Hindlimb muscle (tissue), 1 donor: ENCODE results near the gene CRAMP1. TPM values are rescaled to one million over a fixed set of nuclear protein-coding genes. Genes with fewer than 3 reads are reported as not detected.

ENCODE experiments used
- DNase-seq: peaks from one replicate; pipeline ENCODE4 v3.0.0-alpha.2; 2013
- polyA plus RNA-seq: library from polyadenylated mRNA; unstranded; fragments of 120-200 nt; gene quantifications from one replicate; pipeline ENCODE4 v1.2.1, GENCODE V29; 2013; ENCODE audit not compliant: insufficient read length

CRAMP1 gene
- polyA plus RNA-seq, 1 donor, result 18.5 TPM

- no peak for DNase-seq
Measured at GRCh38 chr16:1633310-1633709, 21.1 kb downstream of the CRAMP1 start.

- no peak for DNase-seq
Measured at GRCh38 chr16:1634541-1634940, 22.4 kb downstream of the CRAMP1 start.

DNA sequence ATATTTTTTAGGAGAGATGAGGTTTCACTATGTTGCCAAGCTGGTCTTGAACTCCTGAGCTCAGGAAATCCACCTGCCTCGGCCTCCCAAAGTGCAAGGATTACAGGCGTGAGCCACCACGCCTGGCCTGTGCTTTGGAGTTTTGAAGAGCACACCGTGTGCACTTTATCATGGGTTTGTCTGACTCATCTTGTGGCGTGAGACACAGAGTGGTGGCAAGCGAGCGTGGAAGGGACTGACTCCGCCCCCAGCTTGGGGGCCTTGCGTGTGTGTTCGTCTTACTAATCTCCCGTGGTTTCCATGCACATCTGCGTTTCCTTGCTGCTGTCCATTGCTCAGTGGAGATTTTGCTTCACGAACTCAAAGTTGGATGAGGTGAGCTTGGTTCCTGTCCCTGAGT, 22.9 kb downstream of the CRAMP1 start:
- no peak for DNase-seq

DNA sequence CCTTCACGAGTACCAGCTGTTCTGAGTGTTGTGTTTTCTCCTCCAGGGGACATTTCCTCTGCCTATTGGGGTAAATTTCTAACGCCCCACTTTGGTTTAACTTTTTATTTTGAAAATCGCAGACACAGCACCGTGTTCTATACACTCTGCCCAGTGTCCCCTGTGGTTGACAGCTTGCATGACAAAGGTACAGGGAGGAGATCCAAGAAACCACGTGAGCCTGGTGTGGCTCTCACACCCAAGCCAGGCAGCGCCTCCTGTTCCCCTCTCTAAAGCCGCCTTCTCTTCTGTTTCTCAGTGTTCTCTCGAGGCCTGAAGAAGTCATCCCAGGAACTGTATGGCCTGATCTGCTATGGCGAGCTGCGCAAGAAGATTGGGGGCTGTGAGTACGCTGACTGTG, 25.4 kb downstream of the CRAMP1 start:
- DNase-seq, result no peak

DNA sequence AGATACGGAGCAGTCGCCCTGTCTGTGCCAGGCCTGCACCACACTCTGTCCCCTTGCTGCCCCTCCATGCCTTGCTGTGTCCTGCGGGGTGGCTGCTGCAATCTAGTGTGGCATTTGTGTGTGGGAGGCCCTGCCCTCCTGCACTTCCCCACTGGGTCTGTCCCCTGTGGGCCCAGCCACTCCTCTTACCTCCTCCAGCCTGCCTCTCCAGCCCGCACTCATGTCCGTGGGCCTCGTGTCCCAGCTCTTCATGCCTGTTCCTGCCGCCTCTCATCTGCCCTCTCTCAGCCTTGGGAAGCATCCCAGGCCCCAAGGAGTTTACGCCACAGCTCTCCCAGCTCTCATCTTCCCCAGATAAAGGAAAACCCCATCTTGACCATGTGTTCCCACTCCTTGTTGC, 26.6 kb downstream of the CRAMP1 start:
- DNase-seq, result no peak

GRCh38 chr16:1639282-1639681, 27.1 kb downstream of the CRAMP1 start:
- no peak for DNase-seq

GRCh38 chr16:1639860-1640259, 27.7 kb downstream of the CRAMP1 start:
- no peak for DNase-seq

GRCh38 chr16:1640261-1640941, 28.2 kb downstream of the CRAMP1 start:
- DNase-seq, result no peak

DNA sequence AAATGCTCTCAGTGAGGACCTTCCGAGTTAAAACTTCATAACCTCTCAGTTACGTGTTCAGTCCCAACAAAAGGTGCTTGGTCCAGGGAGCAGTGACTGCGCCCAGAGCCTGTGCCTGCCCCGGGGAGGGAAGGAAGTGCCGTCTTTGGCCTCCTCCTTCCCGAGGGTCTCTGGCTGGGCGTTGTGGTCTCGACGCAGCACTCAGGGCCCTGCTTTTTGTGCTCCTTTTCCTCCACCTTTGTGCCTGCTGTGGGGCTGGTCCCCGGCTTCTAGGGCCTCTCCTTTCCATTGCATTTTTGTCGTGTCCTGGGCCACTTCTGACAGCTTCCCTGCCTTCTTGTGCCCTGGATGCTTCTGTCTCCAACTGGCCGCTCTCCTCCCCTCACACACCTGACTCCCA, 29.1 kb downstream of the CRAMP1 start:
- no peak for DNase-seq

DNA sequence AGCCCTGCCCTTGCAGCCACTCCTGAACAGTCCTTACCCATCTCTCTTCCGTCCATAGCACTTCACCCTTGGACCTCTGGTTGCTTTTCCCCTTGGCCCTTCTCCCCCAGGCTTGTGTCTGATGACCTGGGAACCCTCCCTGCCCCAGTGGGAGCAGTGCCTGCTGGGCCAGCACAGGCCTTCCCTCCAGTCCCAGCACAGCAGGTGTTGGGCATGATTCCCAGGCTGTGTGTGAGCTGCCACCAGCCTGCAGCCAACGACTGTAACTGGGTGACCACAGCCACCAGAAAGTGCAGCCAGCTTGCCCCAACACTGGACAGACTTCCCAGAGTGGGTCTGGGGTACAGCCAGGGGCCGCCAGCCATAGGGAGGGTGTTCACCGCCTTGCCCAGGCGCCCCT, 30.0 kb downstream of the CRAMP1 start:
- DNase-seq, result no peak

DNA sequence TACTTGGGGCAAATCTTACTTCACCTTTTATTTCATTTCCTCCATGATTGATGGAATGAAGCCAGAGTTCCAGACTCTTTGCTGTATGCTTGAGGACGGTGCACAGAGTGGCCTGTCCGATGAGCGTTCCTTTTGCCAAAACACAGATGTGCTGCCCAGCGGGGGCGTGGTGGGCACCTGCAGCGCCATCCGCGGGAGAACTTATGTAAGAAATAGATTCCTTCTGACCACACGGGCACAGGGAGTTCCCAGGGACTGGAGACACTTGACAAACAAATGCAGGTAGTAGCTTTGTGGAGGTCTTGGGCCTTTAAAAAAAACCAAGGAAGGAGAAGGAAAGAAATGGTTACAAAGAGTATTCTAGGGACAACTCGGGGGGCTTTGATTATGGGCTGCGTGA, 30.6 kb downstream of the CRAMP1 start:
- no peak for DNase-seq

DNA sequence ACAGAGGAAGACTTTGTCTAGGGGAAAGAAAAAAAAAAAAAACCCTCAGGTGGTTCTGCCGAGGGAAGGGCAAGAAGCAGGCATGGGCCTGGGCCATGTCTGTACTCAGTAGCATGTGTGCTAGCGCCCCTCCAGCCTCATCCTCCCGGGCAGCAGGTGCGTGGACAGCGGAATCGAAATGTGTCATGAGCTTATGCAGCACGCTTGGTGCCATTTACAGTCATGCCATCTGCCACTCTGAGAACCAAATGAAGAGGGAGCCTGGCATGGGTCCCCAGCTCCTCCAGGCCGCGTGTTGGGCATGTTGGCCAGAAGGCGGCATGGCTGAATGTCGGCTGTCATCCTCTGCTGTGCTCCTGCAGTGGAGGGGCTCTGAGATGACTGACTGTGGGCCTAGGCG, 31.4 kb downstream of the CRAMP1 start:
- no peak for DNase-seq

- DNase-seq, result no peak
Measured at GRCh38 chr16:1645914-1646525, 33.9 kb downstream of the CRAMP1 start.

GRCh38 chr16:1647856-1648255, 35.7 kb downstream of the CRAMP1 start:
- no peak for DNase-seq

DNA sequence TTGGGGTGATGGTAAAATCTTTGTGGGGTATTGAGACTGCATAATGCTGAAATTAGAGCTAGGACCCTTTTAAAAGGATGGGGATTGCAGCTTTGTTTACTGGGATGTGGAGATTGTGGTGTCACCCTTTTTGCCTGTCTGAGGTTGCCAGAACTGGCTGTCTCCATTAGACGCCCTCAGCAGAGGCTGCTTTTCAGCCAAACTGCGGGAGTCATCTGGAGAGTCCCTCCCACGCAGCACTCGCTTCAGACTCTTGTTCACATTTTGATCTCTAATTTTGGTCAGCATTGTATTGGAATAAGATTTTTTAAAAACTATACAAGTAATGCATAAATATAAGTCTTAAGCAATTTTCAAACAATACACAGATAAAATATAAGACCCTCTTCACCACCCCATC, 38.0 kb downstream of the CRAMP1 start:
- DNase-seq, result no peak

- no peak for DNase-seq
Measured at GRCh38 chr16:1651094-1651973, 39.2 kb downstream of the CRAMP1 start.

DNA sequence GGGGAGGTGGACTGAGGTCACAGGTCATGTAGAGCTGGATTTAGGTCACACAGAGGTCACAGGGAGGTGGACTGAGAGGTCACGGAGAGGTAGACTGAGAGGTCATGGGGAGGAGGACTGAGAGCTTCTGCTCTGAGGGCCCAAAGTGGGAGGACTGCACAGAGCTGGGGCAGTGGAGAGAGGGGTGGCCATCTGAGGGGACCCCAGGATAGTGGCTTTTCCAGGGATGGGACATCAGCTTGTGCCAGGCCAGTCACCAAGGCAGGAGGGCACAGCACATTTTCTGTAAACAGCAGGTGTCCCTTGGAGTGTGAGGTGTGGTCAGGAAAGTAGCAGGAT, 39.8 kb downstream of the CRAMP1 start:
- DNase-seq, result no peak

- DNase-seq, result no peak
Measured at GRCh38 chr16:1653023-1653422, 40.9 kb downstream of the CRAMP1 start.

GRCh38 chr16:1654505-1655268, 42.5 kb downstream of the CRAMP1 start:
- DNase-seq, result no peak

DNA sequence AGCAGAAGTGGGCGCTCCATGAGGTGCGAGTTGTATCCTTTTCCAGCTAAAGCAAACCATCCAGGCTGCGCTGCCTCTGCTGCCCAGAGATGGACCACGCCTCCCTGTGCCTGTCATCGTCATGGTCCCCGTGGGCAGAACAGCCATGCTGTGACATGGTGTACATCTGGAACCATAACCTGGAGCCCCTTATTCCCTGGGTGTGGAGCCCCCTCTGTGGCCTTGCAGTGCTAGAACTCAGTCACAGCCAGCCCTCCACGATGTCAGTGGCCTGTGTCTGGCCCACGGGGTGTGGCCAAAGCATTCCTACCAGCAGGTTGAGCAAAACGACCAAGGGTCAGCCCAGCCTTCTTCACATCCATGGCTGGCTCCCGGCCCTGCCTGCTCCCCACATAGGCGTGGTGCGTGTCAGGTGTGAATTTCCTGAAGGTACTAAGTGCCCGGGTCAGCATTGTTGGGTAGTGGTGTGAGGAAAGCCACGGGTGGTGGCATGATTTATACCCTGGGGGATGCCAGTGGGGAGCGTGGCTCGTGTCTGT, 43.2 kb downstream of the CRAMP1 start:
- DNase-seq, result no peak

DNA sequence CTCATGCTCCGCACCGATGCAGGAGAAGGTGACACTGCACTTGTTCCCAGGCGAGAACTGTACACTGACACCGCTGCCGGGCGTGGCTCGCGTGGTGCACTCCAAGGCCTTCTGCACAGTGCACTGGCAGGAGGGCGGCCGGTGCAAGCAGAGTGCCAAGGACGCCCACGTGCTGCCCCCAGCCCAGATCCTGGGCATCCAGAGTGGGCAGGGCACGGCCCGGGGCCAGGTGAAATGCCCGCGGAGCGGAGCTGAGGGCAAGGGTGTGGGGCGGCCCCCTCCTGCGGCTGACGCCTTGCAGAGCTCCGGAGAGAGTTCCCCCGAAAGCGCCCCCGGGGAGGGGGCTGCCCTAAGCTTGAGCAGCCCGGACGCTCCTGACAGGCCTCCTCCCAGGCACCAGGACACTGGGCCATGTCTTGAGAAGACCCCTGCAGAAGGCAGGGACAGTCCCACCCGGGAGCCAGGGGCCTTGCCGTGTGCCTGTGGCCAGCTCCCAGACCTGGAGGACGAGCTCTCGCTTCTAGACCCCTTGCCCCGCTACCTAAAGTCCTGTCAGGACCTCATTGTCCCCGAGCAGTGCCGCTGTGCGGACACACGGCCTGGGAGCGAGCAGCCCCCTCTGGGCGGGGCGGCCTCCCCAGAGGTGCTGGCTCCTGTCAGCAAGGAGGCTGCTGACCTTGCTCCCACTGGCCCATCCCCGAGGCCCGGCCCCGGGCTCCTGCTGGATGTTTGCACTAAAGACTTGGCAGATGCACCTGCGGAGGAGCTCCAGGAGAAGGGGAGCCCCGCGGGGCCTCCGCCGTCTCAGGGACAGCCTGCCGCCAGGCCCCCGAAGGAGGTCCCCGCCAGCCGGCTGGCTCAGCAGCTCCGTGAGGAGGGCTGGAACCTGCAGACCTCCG, 44.0 kb downstream of the CRAMP1 start:
- DNase-seq, result no peak
